Endodermal cell (in vitro differentiated cells): ENCODE measurements around the gene ZMYM2. TPM values are rescaled to one million over a fixed set of nuclear protein-coding genes. Genes with fewer than 3 reads are reported as not detected.

ENCODE experiments used
- DNase-seq: peaks from one replicate; pipeline ENCODE4 v3.0.0-alpha.2; 2017
- H3K27ac ChIP-seq: 2 replicates; pipeline ENCODE4 v1.5.1; 2013; ENCODE audit warnings: mild to moderate bottlenecking, low read depth, low read length, moderate library complexity
- H3K27me3 ChIP-seq: 2 replicates; pipeline ENCODE4 v1.6.1; 2013; ENCODE audit warnings: mild to moderate bottlenecking, low read length, moderate library complexity; ENCODE audit not compliant: insufficient read depth, control insufficient read depth, poor library complexity, severe bottlenecking
- H3K36me3 ChIP-seq: 2 replicates; pipeline ENCODE4 v1.7.0; 2013; ENCODE audit warnings: mild to moderate bottlenecking, low read length, moderate library complexity; ENCODE audit not compliant: control insufficient read depth, insufficient read depth
- H3K4me1 ChIP-seq: one replicate; pipeline ENCODE4 v1.7.0; 2013; ENCODE audit warnings: low read length; ENCODE audit not compliant: control insufficient read depth, insufficient read depth
- H3K4me3 ChIP-seq: 2 replicates; pipeline ENCODE4 v1.5.1; 2013; ENCODE audit warnings: mild to moderate bottlenecking, low read length, moderate library complexity
- H3K9ac ChIP-seq: 2 replicates; pipeline ENCODE4 v1.6.1; 2013; ENCODE audit warnings: mild to moderate bottlenecking, low read length, moderate library complexity; ENCODE audit not compliant: poor library complexity, severe bottlenecking; ENCODE audit errors: extremely low read depth
- H3K9me3 ChIP-seq: 2 replicates; pipeline ENCODE4 v1.6.1; 2013; ENCODE audit warnings: mild to moderate bottlenecking, low read length, moderate library complexity; ENCODE audit not compliant: control insufficient read depth
- H3K27ac Mint-ChIP-seq: 2 replicates; pipeline ENCODE4 v1.8.0; 2020; ENCODE audit warnings: mixed read lengths
- H3K27me3 Mint-ChIP-seq: 2 replicates; pipeline ENCODE4 v1.8.0; 2021; ENCODE audit warnings: mild to moderate bottlenecking, mixed read lengths; ENCODE audit not compliant: insufficient read depth
- H3K36me3 Mint-ChIP-seq: 2 replicates; pipeline ENCODE4 v1.8.0; 2020; ENCODE audit warnings: low read depth, mixed read lengths
- H3K4me1 Mint-ChIP-seq: 2 replicates; pipeline ENCODE4 v1.8.0; 2020; ENCODE audit warnings: mixed read lengths
- H3K4me3 Mint-ChIP-seq: 2 replicates; pipeline ENCODE4 v1.8.0; 2020; ENCODE audit warnings: mild to moderate bottlenecking, moderate library complexity, mixed read lengths
- H3K9me3 Mint-ChIP-seq: 2 replicates; pipeline ENCODE4 v1.8.0; 2020; ENCODE audit warnings: mild to moderate bottlenecking, mixed read lengths
- CTCF ChIP-seq: fragments of 200-600 bp; sonication (generic); conservative IDR thresholded peaks from 2 replicates; pipeline ENCODE4 v1.5.0; 2021; ENCODE audit warnings: antibody characterized with exemption, mild to moderate bottlenecking
- WGBS, 2 experiments: methylation state at CpG; one replicate each; pipeline versions ENCODE4 v1.1.5 to v1.1.7; 2013; ENCODE audit warnings: missing lambda C conversion rate in 2 of 2, mixed read lengths in 1 of 2; ENCODE audit not compliant: insufficient coverage in 1 of 2, insufficient read length in 1 of 2; 5-methylcytosine and 5-hydroxymethylcytosine counted together
- total RNA-seq, 2 donors: library from RNA; stranded (reverse); fragmentation: NEBNext Ultra II Directional in 1 of 2; extraction: Animal tissue kit (Norgen Biotek cat#: 25700) in 1 of 2; gene quantifications; 2 replicates in 1 of 2; 3 replicates in 1 of 2; pipeline ENCODE4 v1.2.1, GENCODE V29; 2021

The ZMYM2 gene
- total RNA-seq, 2 donors from 2014 or later, result 200 to 207 TPM

DNA sequence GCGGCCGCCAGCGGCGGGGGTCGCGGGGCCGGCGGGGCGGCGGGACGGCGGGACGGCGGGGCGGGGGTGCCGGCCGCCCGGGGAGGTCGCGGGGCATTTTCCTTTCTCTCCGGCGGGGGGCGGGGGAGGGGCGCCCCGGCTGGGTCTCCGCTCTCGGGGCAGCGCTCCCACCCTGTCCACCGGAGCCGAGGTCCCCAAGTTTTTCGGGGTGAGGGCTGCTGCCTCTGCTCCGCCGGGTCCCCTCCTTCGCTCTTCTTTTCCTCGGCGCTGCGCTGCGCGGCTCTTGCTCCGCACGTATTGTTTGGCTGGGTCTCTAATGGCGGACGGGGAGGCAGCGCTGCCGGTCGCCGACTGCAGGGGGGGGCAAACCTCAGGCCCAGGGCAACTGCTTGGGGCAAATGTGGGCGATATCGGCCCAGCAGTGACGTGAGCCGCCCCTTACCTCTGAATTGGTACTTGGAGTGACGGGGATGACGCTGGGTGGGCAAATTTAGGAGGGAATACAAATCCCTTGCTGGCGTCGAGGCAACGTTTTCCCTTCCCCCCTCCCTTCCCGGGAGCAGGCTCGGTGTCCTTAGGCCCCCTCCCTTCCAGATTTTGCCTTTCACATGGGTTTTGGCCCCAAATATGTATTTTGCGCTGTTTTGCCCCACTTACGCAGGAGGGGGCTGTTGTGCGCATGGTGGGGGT, 759 bp downstream of the ZMYM2 start:
- H3K9ac ChIP-seq, result peak overlapping the region; percentile 90
- H3K4me3 Mint-ChIP-seq, result peak overlapping the region; percentile 97
- H3K4me1 ChIP-seq, result no peaks in the 10 kb centered on the region
- H3K9me3 Mint-ChIP-seq, result no peaks in the 10 kb centered on the region
- peaks cover 29% of the 10 kb centered on the region for H3K36me3 Mint-ChIP-seq
- 0% methylated on average over 8 to 59 of the region's 61 CpGs for WGBS, 2 experiments
- H3K4me3 ChIP-seq, result peak overlapping the region; percentile 99
- TF ChIP-seq CTCF, result no peak
- H3K27ac ChIP-seq, result peak overlapping the region; percentile 93
- H3K27me3 ChIP-seq, result no peaks in the 10 kb centered on the region
- no peaks in the 10 kb centered on the region for H3K27me3 Mint-ChIP-seq
- H3K9me3 ChIP-seq, result peaks cover 9% of the 10 kb centered on the region
- H3K27ac Mint-ChIP-seq, result peak overlapping the region; percentile 99
- H3K36me3 ChIP-seq, result peaks cover 34% of the 10 kb centered on the region
- peak; percentile 85 for DNase-seq
- H3K4me1 Mint-ChIP-seq, result peaks cover 18% of the 10 kb centered on the region

- Histone ChIP-seq H3K9ac (peak overlapping the region; percentile 90), H3K36me3 (peaks cover 42% of the 10 kb centered on the region), H3K27me3 (no peaks in the 10 kb centered on the region), H3K27ac (peak overlapping the region; percentile 93), H3K4me1 (no peaks in the 10 kb centered on the region), H3K4me3 (peak overlapping the region; percentile 99), H3K9me3 (peaks cover 9% of the 10 kb centered on the region)
- 6 to 17% methylated on average over 5 to 13 of the region's 13 CpGs for WGBS, 2 experiments
- Mint-ChIP-seq H3K4me3 (peak overlapping the region; percentile 97), H3K4me1 (peaks cover 18% of the 10 kb centered on the region), H3K9me3 (no peaks in the 10 kb centered on the region), H3K27me3 (no peaks in the 10 kb centered on the region), H3K27ac (peak overlapping the region; percentile 99), H3K36me3 (peaks cover 32% of the 10 kb centered on the region)
- peak; percentile 93 for DNase-seq
- TF ChIP-seq CTCF, result peak; percentile 86
These were observed 1.5 kb downstream of the ZMYM2 start for GRCh38 chr13:19959831-19960652.

- no peak overlapping the region for H3K27ac Mint-ChIP-seq
- peaks cover 9% of the 10 kb centered on the region for H3K9me3 ChIP-seq
- H3K36me3 Mint-ChIP-seq, result peaks cover 38% of the 10 kb centered on the region
- H3K4me1 Mint-ChIP-seq, result peaks cover 18% of the 10 kb centered on the region
- peak overlapping the region; percentile 99 for H3K4me3 ChIP-seq
- H3K4me3 Mint-ChIP-seq, result peak overlapping the region; percentile 97
- 60 to 87% methylated on average over 1 to 2 of the region's 2 CpGs for WGBS, 2 experiments
- no peaks in the 10 kb centered on the region for H3K27me3 ChIP-seq
- no peaks in the 10 kb centered on the region for H3K9me3 Mint-ChIP-seq
- H3K36me3 ChIP-seq, result peaks cover 48% of the 10 kb centered on the region
- no peak for TF ChIP-seq CTCF
- H3K4me1 ChIP-seq, result no peaks in the 10 kb centered on the region
- H3K9ac ChIP-seq, result no peak overlapping the region
- H3K27ac ChIP-seq, result no peak overlapping the region
- DNase-seq, result no peak
- H3K27me3 Mint-ChIP-seq, result no peaks in the 10 kb centered on the region
These were observed 2.1 kb downstream of the ZMYM2 start for GRCh38 chr13:19960653-19960976.
